Measurements from ENCODE around the gene SLIT1.

DNA sequence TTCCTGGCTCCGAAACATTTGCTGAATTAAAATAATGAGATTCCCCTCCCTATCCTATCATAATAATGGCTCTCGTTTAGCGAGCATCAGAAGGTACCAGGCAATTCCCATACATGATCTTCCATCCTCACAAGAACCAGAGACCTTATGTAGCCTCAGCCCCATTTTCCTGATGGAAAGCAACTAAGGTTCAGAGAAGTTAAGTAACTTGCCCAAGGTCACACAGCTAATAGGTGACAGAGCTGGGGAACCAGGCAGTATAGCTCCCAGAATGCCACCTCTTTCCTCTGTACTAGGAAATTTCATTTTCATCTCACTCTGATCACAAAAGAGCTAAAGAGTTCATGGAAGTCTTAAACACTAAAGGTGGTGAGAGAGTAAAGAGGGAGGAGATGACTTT, 2.4 kb downstream of the SLIT1 start:
- TF ChIP-seq, protein P1, sequence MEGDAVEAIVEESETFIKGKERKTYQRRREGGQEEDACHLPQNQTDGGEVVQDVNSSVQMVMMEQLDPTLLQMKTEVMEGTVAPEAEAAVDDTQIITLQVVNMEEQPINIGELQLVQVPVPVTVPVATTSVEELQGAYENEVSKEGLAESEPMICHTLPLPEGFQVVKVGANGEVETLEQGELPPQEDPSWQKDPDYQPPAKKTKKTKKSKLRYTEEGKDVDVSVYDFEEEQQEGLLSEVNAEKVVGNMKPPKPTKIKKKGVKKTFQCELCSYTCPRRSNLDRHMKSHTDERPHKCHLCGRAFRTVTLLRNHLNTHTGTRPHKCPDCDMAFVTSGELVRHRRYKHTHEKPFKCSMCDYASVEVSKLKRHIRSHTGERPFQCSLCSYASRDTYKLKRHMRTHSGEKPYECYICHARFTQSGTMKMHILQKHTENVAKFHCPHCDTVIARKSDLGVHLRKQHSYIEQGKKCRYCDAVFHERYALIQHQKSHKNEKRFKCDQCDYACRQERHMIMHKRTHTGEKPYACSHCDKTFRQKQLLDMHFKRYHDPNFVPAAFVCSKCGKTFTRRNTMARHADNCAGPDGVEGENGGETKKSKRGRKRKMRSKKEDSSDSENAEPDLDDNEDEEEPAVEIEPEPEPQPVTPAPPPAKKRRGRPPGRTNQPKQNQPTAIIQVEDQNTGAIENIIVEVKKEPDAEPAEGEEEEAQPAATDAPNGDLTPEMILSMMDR (IDR thresholded peaks at IDR 0.05), result no peak
- TF ChIP-seq POLR2A (IDR thresholded peaks at IDR 0.05), result no peak

Data from testis (tissue), 2 donors.